Measurements from ENCODE around the gene CDH12.

DNA sequence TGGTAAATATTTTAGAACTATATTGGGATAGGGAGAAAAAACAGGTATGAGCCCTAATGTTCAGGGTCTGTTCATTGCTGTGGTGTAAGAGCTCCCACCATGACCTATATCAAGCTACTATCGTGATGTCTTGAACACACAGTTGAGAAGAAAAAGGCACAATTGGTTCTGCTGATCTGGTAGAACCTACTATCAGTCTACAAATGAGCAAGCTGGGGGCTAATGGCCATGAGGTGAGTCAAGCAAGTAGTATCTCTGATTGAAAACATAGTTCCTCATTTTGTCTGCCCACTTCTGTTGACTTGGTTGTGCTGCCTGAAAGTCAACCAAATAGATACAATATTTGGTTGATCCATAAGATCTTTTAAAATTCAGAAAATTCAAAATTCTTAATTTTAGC is 1026.3 kb downstream of the CDH12 start:
- TF ChIP-seq, protein P1, sequence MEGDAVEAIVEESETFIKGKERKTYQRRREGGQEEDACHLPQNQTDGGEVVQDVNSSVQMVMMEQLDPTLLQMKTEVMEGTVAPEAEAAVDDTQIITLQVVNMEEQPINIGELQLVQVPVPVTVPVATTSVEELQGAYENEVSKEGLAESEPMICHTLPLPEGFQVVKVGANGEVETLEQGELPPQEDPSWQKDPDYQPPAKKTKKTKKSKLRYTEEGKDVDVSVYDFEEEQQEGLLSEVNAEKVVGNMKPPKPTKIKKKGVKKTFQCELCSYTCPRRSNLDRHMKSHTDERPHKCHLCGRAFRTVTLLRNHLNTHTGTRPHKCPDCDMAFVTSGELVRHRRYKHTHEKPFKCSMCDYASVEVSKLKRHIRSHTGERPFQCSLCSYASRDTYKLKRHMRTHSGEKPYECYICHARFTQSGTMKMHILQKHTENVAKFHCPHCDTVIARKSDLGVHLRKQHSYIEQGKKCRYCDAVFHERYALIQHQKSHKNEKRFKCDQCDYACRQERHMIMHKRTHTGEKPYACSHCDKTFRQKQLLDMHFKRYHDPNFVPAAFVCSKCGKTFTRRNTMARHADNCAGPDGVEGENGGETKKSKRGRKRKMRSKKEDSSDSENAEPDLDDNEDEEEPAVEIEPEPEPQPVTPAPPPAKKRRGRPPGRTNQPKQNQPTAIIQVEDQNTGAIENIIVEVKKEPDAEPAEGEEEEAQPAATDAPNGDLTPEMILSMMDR (IDR thresholded peaks at IDR 0.05 in 8 of 11, conservative IDR thresholded peaks at IDR 0.05 in 3 of 11): no peak
- TF ChIP-seq POLR2AphosphoS5 (IDR thresholded peaks at IDR 0.05) (no peak), POLR2A (IDR thresholded peaks at IDR 0.05) (no peak)
